Caco-2 (cell line): Measurements from ENCODE around the gene ZIC4. TPM values are rescaled to one million over a fixed set of nuclear protein-coding genes. Genes with fewer than 3 reads are reported as not detected.

Experiments
- BruUV-seq: library from RNA; stranded (reverse); fragments of 400-500 nt; replicated peaks from 2 replicates; lab custom pipeline; 2021; lab: Mats Ljungman, UMichigan
- CTCF ChIA-PET: fragments of 300-600 bp; sonication (Branson Sonifier 250); formaldehyde crosslinking; loops from one replicate; lab custom pipeline; 2022; ENCODE audit warnings: antibody characterized with exemption; lab: Charles Lee
- POLR2A ChIA-PET: fragments of 300-600 bp; sonication (Branson Sonifier 250); formaldehyde crosslinking; loops from one replicate; lab custom pipeline; 2022; ENCODE audit warnings: antibody characterized with exemption; lab: Charles Lee
- DNase-seq, 2 experiments: peaks; one replicate each; pipeline versions ENCODE4 v3.0.0 to v3.0.0-alpha.2; 2020 to 2022
- H3K27me3 ChIP-seq: replicated peaks from 2 replicates; pipeline ENCODE4 v1.6.0; 2011; ENCODE audit warnings: low read length; ENCODE audit not compliant: control insufficient read depth, insufficient read depth
- H3K36me3 ChIP-seq: 2 replicates; pipeline ENCODE4 v1.5.1; 2011; ENCODE audit warnings: low read length; ENCODE audit not compliant: control insufficient read depth, insufficient read depth
- H3K4me1 ChIP-seq: fragments of 250-450 bp; sonication (Bioruptor Pico); 2 replicates; pipeline ENCODE4 v1.5.1; 2020; ENCODE audit warnings: mild to moderate bottlenecking
- H3K4me3 ChIP-seq: 2 replicates; pipeline ENCODE4 v1.5.1; 2011; ENCODE audit warnings: low read depth, mild to moderate bottlenecking, control low read depth, low read length
- H3K9me3 ChIP-seq: fragments of 250-450 bp; sonication (Bioruptor Pico); 2 replicates; pipeline ENCODE4 v1.5.1; 2020; ENCODE audit warnings: mild to moderate bottlenecking, moderate library complexity
- H3K27ac Mint-ChIP-seq: one replicate; pipeline ENCODE4 v1.8.0; 2022; ENCODE audit warnings: mixed read lengths; ENCODE audit not compliant: unreplicated experiment
- H3K27me3 Mint-ChIP-seq: one replicate; pipeline ENCODE4 v1.8.0; 2022; ENCODE audit warnings: mixed read lengths; ENCODE audit not compliant: insufficient read depth, unreplicated experiment
- H3K36me3 Mint-ChIP-seq: one replicate; pipeline ENCODE4 v1.8.0; 2022; ENCODE audit warnings: mild to moderate bottlenecking, mixed read lengths; ENCODE audit not compliant: insufficient read depth, unreplicated experiment
- H3K4me1 Mint-ChIP-seq: one replicate; pipeline ENCODE4 v1.8.0; 2022; ENCODE audit warnings: low read depth, mixed read lengths; ENCODE audit not compliant: unreplicated experiment
- H3K4me3 Mint-ChIP-seq: one replicate; pipeline ENCODE4 v1.8.0; 2022; ENCODE audit warnings: mild to moderate bottlenecking, moderate library complexity, mixed read lengths; ENCODE audit not compliant: unreplicated experiment
- H3K9me3 Mint-ChIP-seq: one replicate; pipeline ENCODE4 v1.8.0; 2022; ENCODE audit warnings: mixed read lengths; ENCODE audit not compliant: unreplicated experiment
- CTCF ChIP-seq, 2 experiments: fragments of 200-600 bp in 1 of 2; IDR thresholded peaks; 1 replicate in 1 of 2; 2 replicates in 1 of 2; pipeline versions ENCODE4 v1.5.1 to v1.8.0; 2011 to 2022; ENCODE audit warnings: antibody characterized with exemption in 1 of 2, control low read depth in 1 of 2, inconsistent platforms in 1 of 2, low read depth in 1 of 2, low read length in 1 of 2, mild to moderate bottlenecking in 1 of 2, moderate library complexity in 1 of 2; ENCODE audit not compliant: insufficient read depth in 1 of 2, severe bottlenecking in 1 of 2, unreplicated experiment in 1 of 2
- intact Hi-C: fragments of 100-400 bp; cut with micrococcal nuclease; formaldehyde crosslinking; loops from one replicate; pipeline ENCODE4 v1.10.0; 2022; ENCODE audit not compliant: unreplicated experiment
- total RNA-seq: library from RNA; stranded (reverse); gene quantifications from 2 replicates; pipeline ENCODE4 v1.2.3, GENCODE V29; 2022

Gene ZIC4
- total RNA-seq, 1 experiment from 2014 or later: not detected

GRCh38 chr3:147427746-147428145, 21.4 kb upstream of the ZIC4 start:
- Mint-ChIP-seq H3K9me3 (no peaks in the 10 kb centered on the region), H3K36me3 (no peaks in the 10 kb centered on the region), H3K27me3 (no peaks in the 10 kb centered on the region), H3K4me1 (no peaks in the 10 kb centered on the region), H3K4me3 (no peak overlapping the region), H3K27ac (no peak overlapping the region)
- H3K4me1 ChIP-seq: no peaks in the 10 kb centered on the region
- H3K4me3 ChIP-seq: no peak overlapping the region
- no TSS peak for BruUV-seq
- no peak for DNase-seq
- ChIA-PET CTCF (no interaction called here), POLR2A (no interaction called here)
- no peak for TF ChIP-seq CTCF (IDR thresholded peaks at IDR 0.05; ENCODE audit: insufficient read depth in 1 of 2, low read depth in 1 of 2, low read length in 1 of 2, severe bottlenecking in 1 of 2, unreplicated experiment in 1 of 2)
- H3K27me3 ChIP-seq: no peaks in the 10 kb centered on the region
- intact Hi-C loops: no loop called here
- H3K9me3 ChIP-seq: no peaks in the 10 kb centered on the region
- H3K36me3 ChIP-seq: no peaks in the 10 kb centered on the region

GRCh38 chr3:147426931-147427330, 20.6 kb upstream of the ZIC4 start:
- Mint-ChIP-seq H3K27me3 (no peaks in the 10 kb centered on the region), H3K36me3 (no peaks in the 10 kb centered on the region), H3K4me3 (no peak overlapping the region), H3K9me3 (no peaks in the 10 kb centered on the region), H3K27ac (no peak overlapping the region), H3K4me1 (no peaks in the 10 kb centered on the region)
- H3K4me1 ChIP-seq: no peaks in the 10 kb centered on the region
- no peaks in the 10 kb centered on the region for H3K36me3 ChIP-seq
- no peaks in the 10 kb centered on the region for H3K9me3 ChIP-seq
- POLR2A ChIA-PET: no interaction called here
- CTCF ChIA-PET: no interaction called here
- BruUV-seq: no TSS peak
- intact Hi-C loops: no loop called here
- H3K4me3 ChIP-seq: no peak overlapping the region
- DNase-seq: no peak
- no peak for TF ChIP-seq CTCF (IDR thresholded peaks at IDR 0.05; ENCODE audit: insufficient read depth in 1 of 2, low read depth in 1 of 2, low read length in 1 of 2, severe bottlenecking in 1 of 2, unreplicated experiment in 1 of 2)
- H3K27me3 ChIP-seq: no peaks in the 10 kb centered on the region

- TF ChIP-seq CTCF (IDR thresholded peaks at IDR 0.05; ENCODE audit: insufficient read depth in 1 of 2, low read depth in 1 of 2, low read length in 1 of 2, severe bottlenecking in 1 of 2, unreplicated experiment in 1 of 2): no peak
- ChIA-PET CTCF (no interaction called here), POLR2A (no interaction called here)
- H3K9me3 Mint-ChIP-seq: no peaks in the 10 kb centered on the region
- no peak for DNase-seq
- H3K4me3 ChIP-seq: no peak overlapping the region
- no peaks in the 10 kb centered on the region for H3K4me1 ChIP-seq
- no TSS peak for BruUV-seq
- no peaks in the 10 kb centered on the region for H3K27me3 Mint-ChIP-seq
- intact Hi-C loops: no loop called here
- no peaks in the 10 kb centered on the region for H3K9me3 ChIP-seq
- no peaks in the 10 kb centered on the region for H3K4me1 Mint-ChIP-seq
- no peaks in the 10 kb centered on the region for H3K27me3 ChIP-seq
- H3K27ac Mint-ChIP-seq: no peak overlapping the region
- H3K36me3 ChIP-seq: no peaks in the 10 kb centered on the region
- no peaks in the 10 kb centered on the region for H3K36me3 Mint-ChIP-seq
- no peak overlapping the region for H3K4me3 Mint-ChIP-seq
These were observed 19.1 kb upstream of the ZIC4 start for GRCh38 chr3:147425388-147425850.
